HUES6 (cell line): ENCODE data around the gene WDR54.
"Not testable (repeated sequence)": the region's sequence is repeated elsewhere in the genome, so short reads cannot be mapped to it uniquely, and the experiment has no call there.

Experiments used
- H3K27ac ChIP-seq: 2 replicates; pipeline ENCODE4 v1.7.0; 2013; ENCODE audit warnings: low read depth, mild to moderate bottlenecking, low read length, inconsistent platforms
- H3K27me3 ChIP-seq: 2 replicates; pipeline ENCODE4 v1.6.1; 2013; ENCODE audit warnings: low read length; ENCODE audit not compliant: control insufficient read depth, insufficient read depth
- H3K36me3 ChIP-seq: 2 replicates; pipeline ENCODE4 v1.6.1; 2013; ENCODE audit warnings: low read length; ENCODE audit not compliant: control insufficient read depth, insufficient read depth
- H3K4me1 ChIP-seq: 2 replicates; pipeline ENCODE4 v1.6.1; 2013; ENCODE audit warnings: low read length; ENCODE audit not compliant: control insufficient read depth, insufficient read depth
- H3K4me3 ChIP-seq: 2 replicates; pipeline ENCODE4 v1.5.1; 2013; ENCODE audit warnings: low read depth, low read length
- H3K9ac ChIP-seq: one replicate; pipeline ENCODE4 v1.6.1; 2013; ENCODE audit warnings: mild to moderate bottlenecking, low read length
- H3K9me3 ChIP-seq: 2 replicates; pipeline ENCODE4 v1.6.1; 2013; ENCODE audit warnings: low read depth, low read length; ENCODE audit not compliant: control insufficient read depth, insufficient read depth

WDR54 gene

DNA sequence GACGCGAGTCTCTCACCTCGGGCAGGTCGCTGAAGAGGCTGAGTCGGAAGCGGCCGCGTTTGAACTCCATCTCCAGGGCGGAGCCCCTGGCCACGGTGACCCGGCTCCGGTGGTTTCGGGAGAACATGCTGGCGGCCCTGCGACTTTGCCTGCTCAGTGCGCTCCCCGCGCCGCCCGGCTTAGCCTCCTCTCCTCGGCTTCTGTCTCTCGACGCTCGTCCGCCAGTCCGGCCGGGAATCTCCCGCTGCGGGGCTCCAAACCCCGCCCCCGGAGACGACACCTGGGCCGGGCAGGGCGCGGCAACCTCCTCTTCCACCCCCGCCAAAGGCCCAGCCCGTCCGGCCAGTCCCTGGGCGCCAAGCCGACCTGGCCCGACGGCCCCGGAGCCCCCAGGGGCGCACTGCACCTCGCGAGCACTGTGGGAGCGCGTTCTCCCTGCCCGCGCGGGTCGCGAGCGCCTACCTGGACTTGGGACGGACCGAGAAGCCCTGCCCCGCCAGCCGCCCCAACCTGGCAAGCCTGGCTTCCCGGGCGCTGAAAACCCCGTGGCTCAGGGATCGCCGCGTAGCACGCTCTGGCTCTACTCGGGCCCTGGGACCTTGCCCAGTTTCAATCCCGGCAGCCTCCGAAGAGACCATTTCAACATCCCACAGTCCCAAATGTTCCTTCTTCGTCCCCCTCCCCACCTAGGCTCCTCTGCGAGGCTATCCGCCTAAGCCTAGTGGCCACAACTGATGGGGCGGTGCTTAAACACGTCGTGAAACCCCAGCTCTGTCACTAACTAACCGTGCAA, 20.4 kb downstream of the WDR54 start, which contains the start of gene RTKN:
TSS of gene RTKN (minus strand) at position 248 of the 793 bp plus-strand sequence. CDS start at position 127, 121 bp downstream.
- H3K27ac ChIP-seq: peak within 1 kb of the TSS; percentile 81; the same call in 1 of the 2 replicates

DNA sequence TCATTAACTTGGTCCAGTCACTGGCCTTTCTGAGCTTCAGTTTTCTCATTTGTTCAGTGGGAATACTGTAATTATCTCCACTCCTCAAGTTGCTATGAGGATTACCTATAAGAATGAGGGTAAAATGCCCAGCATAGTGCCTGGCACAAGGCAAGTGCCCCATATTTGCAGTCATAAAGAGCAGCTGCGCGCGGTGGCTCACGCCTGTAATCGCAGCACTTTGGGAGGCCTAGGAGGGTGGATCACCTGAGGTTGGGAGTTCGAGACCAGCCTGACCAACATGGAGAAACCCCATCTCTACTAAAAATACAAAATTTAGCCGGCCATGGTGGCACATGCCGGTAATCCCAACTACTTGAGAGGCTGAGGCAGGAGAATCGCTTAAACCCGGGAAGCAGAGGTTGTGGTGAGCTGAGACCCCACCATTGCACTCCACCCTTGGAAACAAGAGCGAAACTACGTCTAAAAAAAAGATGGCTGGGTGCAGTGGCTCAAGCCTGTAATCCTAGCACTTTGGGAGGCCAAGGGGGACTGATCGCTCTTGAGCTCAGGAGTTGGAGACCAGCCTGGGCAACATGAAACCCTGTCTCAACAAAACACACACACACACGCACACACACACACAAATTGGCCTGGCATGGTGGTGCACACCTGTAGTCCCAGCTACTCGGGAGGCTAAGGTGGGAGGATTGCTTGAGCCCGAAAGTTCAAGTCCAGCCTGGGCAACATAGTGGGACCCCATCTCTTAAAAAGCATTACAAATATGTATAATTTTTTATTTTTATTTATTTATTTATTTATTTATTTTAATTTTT, 21.2 kb downstream of the WDR54 start:
- H3K27me3 ChIP-seq, H3K27ac ChIP-seq: not testable (repeated sequence)
- H3K9ac ChIP-seq: peak overlapping the region; percentile 82

More for the DNA sequence above, 20.4 kb downstream of the WDR54 start, which contains the start of gene RTKN:
- peaks cover 30% of the 10 kb centered on the region for H3K4me1 ChIP-seq
- peak within 1 kb of the TSS; percentile 82 for H3K9ac ChIP-seq
- H3K4me3 ChIP-seq: peak within 1 kb of the TSS; percentile 77
- 0 out of 2 replicates have a peak, but pooled peaks cover 5% of the 10 kb centered on the region for H3K27me3 ChIP-seq
- no peaks in the 10 kb centered on the region for H3K9me3 ChIP-seq
- H3K36me3 ChIP-seq: 0 out of 2 replicates have a peak, but pooled peaks cover 3% of the 10 kb centered on the region

GRCh38 chr2:74444498-74445318, 23.2 kb downstream of the WDR54 start:
- H3K27me3 ChIP-seq: 0 out of 2 replicates have a peak, but pooled peaks cover 5% of the 10 kb centered on the region
- no peak overlapping the region for H3K4me3 ChIP-seq
- peaks cover 2% of the 10 kb centered on the region; the same call in 1 of the 2 replicates for H3K4me1 ChIP-seq
- no peak overlapping the region for H3K9ac ChIP-seq
- no peaks in the 10 kb centered on the region for H3K36me3 ChIP-seq
- H3K27ac ChIP-seq: no peak overlapping the region
- no peaks in the 10 kb centered on the region for H3K9me3 ChIP-seq

More for the DNA sequence above, 21.2 kb downstream of the WDR54 start:
- Histone ChIP-seq H3K4me3 (peak overlapping the region; percentile 77), H3K4me1 (peaks cover 22% of the 10 kb centered on the region)
- not testable (repeated sequence) for H3K9me3 ChIP-seq, H3K36me3 ChIP-seq

GRCh38 chr2:74447230-74447999, 25.9 kb downstream of the WDR54 start:
- no peak overlapping the region for H3K27ac ChIP-seq
- H3K4me1 ChIP-seq: peaks cover under 1% of the 10 kb centered on the region; the same call in 1 of the 2 replicates
- H3K36me3 ChIP-seq: no peaks in the 10 kb centered on the region
- H3K9me3 ChIP-seq: no peaks in the 10 kb centered on the region
- H3K27me3 ChIP-seq: 0 out of 2 replicates have a peak, but pooled peaks cover 5% of the 10 kb centered on the region
- no peak overlapping the region for H3K4me3 ChIP-seq
- H3K9ac ChIP-seq: no peak overlapping the region

DNA sequence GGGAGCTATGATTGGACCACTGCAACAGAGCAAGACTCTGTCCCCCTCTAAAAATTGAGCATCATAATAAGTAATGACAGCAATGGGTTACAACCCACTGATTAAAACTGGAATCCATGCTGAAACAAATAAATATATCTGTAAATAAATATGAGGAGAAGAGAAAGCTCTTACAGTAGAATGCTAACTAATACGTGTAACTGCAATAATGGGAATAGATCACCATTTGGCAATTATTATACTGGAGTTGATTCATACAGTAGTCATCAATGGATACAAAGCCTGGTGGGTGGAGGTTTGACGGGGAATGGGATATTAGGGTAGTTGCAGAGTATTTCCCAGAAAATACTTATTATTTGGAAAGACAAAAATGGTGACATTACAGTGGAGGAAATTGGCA, 27.2 kb downstream of the WDR54 start:
- H3K4me1 ChIP-seq: peaks cover 5% of the 10 kb centered on the region; the same call in 1 of the 2 replicates

GRCh38 chr2:74450570-74451190, 29.1 kb downstream of the WDR54 start:
- Histone ChIP-seq H3K4me1 (peaks cover 9% of the 10 kb centered on the region; the same call in 1 of the 2 replicates), H3K27ac (no peak overlapping the region), H3K27me3 (no peaks in the 10 kb centered on the region), H3K4me3 (no peak overlapping the region), H3K9me3 (no peaks in the 10 kb centered on the region), H3K36me3 (no peaks in the 10 kb centered on the region), H3K9ac (no peak overlapping the region)

More for the DNA sequence above, 27.2 kb downstream of the WDR54 start:
- Histone ChIP-seq H3K9me3 (no peaks in the 10 kb centered on the region), H3K36me3 (no peaks in the 10 kb centered on the region), H3K4me3 (no peak overlapping the region), H3K27ac (no peak overlapping the region), H3K27me3 (0 out of 2 replicates have a peak, but pooled peaks cover 5% of the 10 kb centered on the region), H3K9ac (no peak overlapping the region)

GRCh38 chr2:74454654-74455511, 33.4 kb downstream of the WDR54 start, which contains the start of gene INO80B:
TSS of gene INO80B (plus strand) at chr2:74455087. CDS start at chr2:74455117, 30 bp downstream.
- Histone ChIP-seq H3K27me3 (no peaks in the 10 kb centered on the region), H3K27ac (no peak within 1 kb of the TSS), H3K9ac (peak within 1 kb of the TSS; percentile 48), H3K4me1 (peaks cover 9% of the 10 kb centered on the region; the same call in 1 of the 2 replicates), H3K36me3 (no peaks in the 10 kb centered on the region), H3K9me3 (no peaks in the 10 kb centered on the region), H3K4me3 (peak within 1 kb of the TSS; percentile 77)

DNA sequence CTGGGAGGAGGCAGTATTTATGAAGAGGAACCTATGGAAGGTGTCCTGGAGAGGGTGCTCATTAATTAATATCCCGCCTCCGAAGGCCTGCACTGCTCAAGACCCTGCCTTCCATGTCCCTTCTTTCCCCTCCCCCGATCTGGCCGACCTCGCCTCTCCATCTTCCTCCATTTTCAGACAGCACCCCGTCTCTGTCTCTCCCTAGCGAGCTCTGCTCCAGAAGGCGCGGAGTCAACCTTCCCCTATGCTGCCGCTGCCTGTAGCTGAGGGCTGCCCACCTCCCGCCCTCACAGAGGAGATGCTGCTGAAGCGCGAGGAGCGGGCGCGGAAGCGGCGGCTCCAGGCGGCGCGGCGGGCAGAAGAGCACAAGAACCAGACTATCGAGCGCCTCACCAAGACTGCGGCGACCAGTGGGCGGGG, 35.6 kb downstream of the WDR54 start:
- Histone ChIP-seq H3K27me3 (no peaks in the 10 kb centered on the region), H3K9ac (peak overlapping the region; percentile 41), H3K9me3 (no peaks in the 10 kb centered on the region), H3K27ac (no peak overlapping the region), H3K36me3 (peaks cover 10% of the 10 kb centered on the region), H3K4me3 (peak overlapping the region; percentile 71), H3K4me1 (peaks cover 9% of the 10 kb centered on the region; the same call in 1 of the 2 replicates)
